Ectodermal cell (in vitro differentiated cells): ENCODE data around the gene L3MBTL3.

Experiments used
- H3K27ac ChIP-seq: 2 replicates; pipeline ENCODE4 v1.7.0; 2013; ENCODE audit warnings: mild to moderate bottlenecking, low read depth, low read length; ENCODE audit not compliant: insufficient read depth, poor library complexity, severe bottlenecking
- H3K27me3 ChIP-seq: 2 replicates; pipeline ENCODE4 v1.7.0; 2013; ENCODE audit warnings: mild to moderate bottlenecking, low read length; ENCODE audit not compliant: insufficient read depth, control insufficient read depth, poor library complexity, severe bottlenecking
- H3K36me3 ChIP-seq: one replicate; pipeline ENCODE4 v1.7.0; 2013; ENCODE audit warnings: low read length; ENCODE audit not compliant: control insufficient read depth, insufficient read depth
- H3K4me1 ChIP-seq: one replicate; pipeline ENCODE4 v1.7.0; 2013; ENCODE audit warnings: low read length; ENCODE audit not compliant: control insufficient read depth, insufficient read depth
- H3K4me3 ChIP-seq: 2 replicates; pipeline ENCODE4 v1.7.0; 2013; ENCODE audit warnings: low read depth, low read length, control low read depth; ENCODE audit not compliant: insufficient read depth
- H3K9me3 ChIP-seq: 2 replicates; pipeline ENCODE4 v1.7.0; 2013; ENCODE audit warnings: mild to moderate bottlenecking, low read length, moderate library complexity; ENCODE audit not compliant: control insufficient read depth
- WGBS, 2 experiments: methylation state at CpG; one replicate each; pipeline ENCODE4 v1.1.7; 2013; ENCODE audit warnings: missing lambda C conversion rate in 2 of 2; 5-methylcytosine and 5-hydroxymethylcytosine counted together

L3MBTL3 gene

GRCh38 chr6:130129762-130130246 lies 111.4 kb downstream of the L3MBTL3 start:
- no peak overlapping the region for H3K27ac ChIP-seq
- H3K4me3 ChIP-seq, result no peak overlapping the region
- 93 to 96% methylated on average over 6 of the region's 6 CpGs for WGBS, 2 experiments
- no peaks in the 10 kb centered on the region for H3K9me3 ChIP-seq
- no peaks in the 10 kb centered on the region for H3K36me3 ChIP-seq
- no peaks in the 10 kb centered on the region for H3K27me3 ChIP-seq
- no peaks in the 10 kb centered on the region for H3K4me1 ChIP-seq

GRCh38 chr6:130132286-130132701 lies 113.9 kb downstream of the L3MBTL3 start:
- 89 to 91% methylated on average over 6 of the region's 6 CpGs for WGBS, 2 experiments
- Histone ChIP-seq H3K27ac (no peak overlapping the region), H3K27me3 (no peaks in the 10 kb centered on the region), H3K4me3 (no peak overlapping the region), H3K9me3 (no peaks in the 10 kb centered on the region), H3K36me3 (peaks cover 3% of the 10 kb centered on the region), H3K4me1 (no peaks in the 10 kb centered on the region)

GRCh38 chr6:130134582-130134981 lies 116.2 kb downstream of the L3MBTL3 start:
- Histone ChIP-seq H3K4me1 (no peaks in the 10 kb centered on the region), H3K27me3 (no peaks in the 10 kb centered on the region), H3K9me3 (no peaks in the 10 kb centered on the region), H3K36me3 (peaks cover 3% of the 10 kb centered on the region), H3K4me3 (no peak overlapping the region), H3K27ac (no peak overlapping the region)
- WGBS, 2 experiments, result 98 to 100% methylated on average over 2 of the region's 2 CpGs

- Histone ChIP-seq H3K27me3 (no peaks in the 10 kb centered on the region), H3K9me3 (no peaks in the 10 kb centered on the region), H3K27ac (no peak overlapping the region), H3K4me1 (no peaks in the 10 kb centered on the region), H3K4me3 (no peak overlapping the region), H3K36me3 (peaks cover 3% of the 10 kb centered on the region)
- 90 to 92% methylated on average over 2 of the region's 2 CpGs for WGBS, 2 experiments
Measured at GRCh38 chr6:130136798-130137197, 118.4 kb downstream of the L3MBTL3 start.

GRCh38 chr6:130138116-130138908 lies 119.9 kb downstream of the L3MBTL3 start:
- 80 to 84% methylated on average over 7 of the region's 7 CpGs for WGBS, 2 experiments
- Histone ChIP-seq H3K36me3 (peaks cover 3% of the 10 kb centered on the region), H3K4me1 (no peaks in the 10 kb centered on the region), H3K9me3 (no peaks in the 10 kb centered on the region), H3K27me3 (no peaks in the 10 kb centered on the region), H3K4me3 (no peak overlapping the region), H3K27ac (no peak overlapping the region)

- 92 to 100% methylated on average over 1 to 3 of the region's 3 CpGs for WGBS, 2 experiments
- H3K27me3 ChIP-seq, result no peaks in the 10 kb centered on the region
- H3K4me1 ChIP-seq, result no peaks in the 10 kb centered on the region
- peaks cover 3% of the 10 kb centered on the region for H3K36me3 ChIP-seq
- no peak overlapping the region for H3K4me3 ChIP-seq
- no peaks in the 10 kb centered on the region for H3K9me3 ChIP-seq
- no peak overlapping the region for H3K27ac ChIP-seq
Measured at GRCh38 chr6:130138909-130139242, 120.5 kb downstream of the L3MBTL3 start.

- Histone ChIP-seq H3K36me3 (peaks cover 3% of the 10 kb centered on the region), H3K4me1 (no peaks in the 10 kb centered on the region), H3K27ac (no peak overlapping the region), H3K9me3 (no peaks in the 10 kb centered on the region), H3K4me3 (no peak overlapping the region), H3K27me3 (no peaks in the 10 kb centered on the region)
- WGBS, 2 experiments, result 92% methylated on average over 1 of the region's 2 CpGs; no CpG with 5 or more reads in 1 of the 2 experiments
Measured at GRCh38 chr6:130140084-130140483, 121.7 kb downstream of the L3MBTL3 start.

GRCh38 chr6:130143709-130144108 lies 125.3 kb downstream of the L3MBTL3 start:
- H3K36me3 ChIP-seq, result no peaks in the 10 kb centered on the region
- no peak overlapping the region for H3K4me3 ChIP-seq
- no peaks in the 10 kb centered on the region for H3K4me1 ChIP-seq
- no peaks in the 10 kb centered on the region for H3K27me3 ChIP-seq
- no peak overlapping the region for H3K27ac ChIP-seq
- H3K9me3 ChIP-seq, result no peaks in the 10 kb centered on the region
- WGBS, 2 experiments, result 96 to 98% methylated on average over 3 of the region's 3 CpGs

- H3K4me1 ChIP-seq, result no peaks in the 10 kb centered on the region
- H3K36me3 ChIP-seq, result no peaks in the 10 kb centered on the region
- H3K27me3 ChIP-seq, result no peaks in the 10 kb centered on the region
- H3K4me3 ChIP-seq, result no peak overlapping the region
- H3K27ac ChIP-seq, result no peak overlapping the region
- WGBS, 2 experiments, result 93 to 97% methylated on average over 3 of the region's 3 CpGs
- no peaks in the 10 kb centered on the region for H3K9me3 ChIP-seq
Measured at GRCh38 chr6:130147111-130147510, 128.7 kb downstream of the L3MBTL3 start.

- H3K4me1 ChIP-seq, result no peaks in the 10 kb centered on the region
- H3K9me3 ChIP-seq, result no peaks in the 10 kb centered on the region
- H3K4me3 ChIP-seq, result no peak overlapping the region
- H3K36me3 ChIP-seq, result no peaks in the 10 kb centered on the region
- no peak overlapping the region for H3K27ac ChIP-seq
- no peaks in the 10 kb centered on the region for H3K27me3 ChIP-seq
- WGBS, 2 experiments, result 89 to 93% methylated on average over 7 of the region's 7 CpGs
Measured at GRCh38 chr6:130148181-130148580, 129.8 kb downstream of the L3MBTL3 start.
